AG04450 (cell line): ENCODE measurements around the gene LLGL2. TPM values are rescaled to one million over a fixed set of nuclear protein-coding genes. Genes with fewer than 3 reads are reported as not detected.
"Not testable (repeated sequence)": the region's sequence is repeated elsewhere in the genome, so short reads cannot be mapped to it uniquely, and the experiment has no call there.

Experiments used
- CTCF ChIA-PET: fragments of 300-600, 350-600 bp; formaldehyde crosslinking; extraction: SDS; loops from one replicate; lab custom pipeline; 2022; ENCODE audit warnings: antibody characterized with exemption, inconsistent platforms; lab: Charles Lee
- POLR2A ChIA-PET: fragments of 350-600 bp; formaldehyde crosslinking; extraction: SDS; loops from one replicate; lab custom pipeline; 2021; ENCODE audit warnings: antibody characterized with exemption, inconsistent platforms; lab: Yijun Ruan, JAX
- DNase-seq: peaks from one replicate; pipeline ENCODE4 v3.0.0-alpha.2; 2011; ENCODE audit warnings: low read depth, low spot score
- H3K27ac ChIP-seq: one replicate; pipeline ENCODE4 v1.5.1; 2012; ENCODE audit warnings: low read depth, low read length, control low read depth
- H3K27me3 ChIP-seq: one replicate; pipeline ENCODE4 v1.6.0; 2012; ENCODE audit warnings: low read length; ENCODE audit not compliant: control insufficient read depth, insufficient read depth
- H3K4me3 ChIP-seq: 2 replicates; pipeline ENCODE4 v1.5.1; 2011; ENCODE audit warnings: mild to moderate bottlenecking, low read depth, low read length, control low read depth
- H3K9me3 ChIP-seq: 2 replicates; pipeline ENCODE4 v1.5.1; 2012; ENCODE audit warnings: low read length; ENCODE audit not compliant: control insufficient read depth, insufficient read depth
- polyA plus RNA-seq: library from polyadenylated mRNA; depleted of rRNA; stranded (reverse); fragments of >200 nt; gene quantifications from 2 replicates; pipeline ENCODE4 v1.2.3, GENCODE V29; 2011
- TF ChIP-seq, protein P1 (sequence below): IDR thresholded peaks from 2 replicates; pipeline ENCODE4 v1.5.1; 2011; ENCODE audit warnings: low read depth, low read length, control low read depth, inconsistent platforms

The LLGL2 gene
- polyA plus RNA-seq, 1 experiment: 0.24 TPM

GRCh38 chr17:75518201-75518600 is 7.3 kb upstream of the LLGL2 start:
- DNase-seq: no peak
- TF ChIP-seq, protein P1, sequence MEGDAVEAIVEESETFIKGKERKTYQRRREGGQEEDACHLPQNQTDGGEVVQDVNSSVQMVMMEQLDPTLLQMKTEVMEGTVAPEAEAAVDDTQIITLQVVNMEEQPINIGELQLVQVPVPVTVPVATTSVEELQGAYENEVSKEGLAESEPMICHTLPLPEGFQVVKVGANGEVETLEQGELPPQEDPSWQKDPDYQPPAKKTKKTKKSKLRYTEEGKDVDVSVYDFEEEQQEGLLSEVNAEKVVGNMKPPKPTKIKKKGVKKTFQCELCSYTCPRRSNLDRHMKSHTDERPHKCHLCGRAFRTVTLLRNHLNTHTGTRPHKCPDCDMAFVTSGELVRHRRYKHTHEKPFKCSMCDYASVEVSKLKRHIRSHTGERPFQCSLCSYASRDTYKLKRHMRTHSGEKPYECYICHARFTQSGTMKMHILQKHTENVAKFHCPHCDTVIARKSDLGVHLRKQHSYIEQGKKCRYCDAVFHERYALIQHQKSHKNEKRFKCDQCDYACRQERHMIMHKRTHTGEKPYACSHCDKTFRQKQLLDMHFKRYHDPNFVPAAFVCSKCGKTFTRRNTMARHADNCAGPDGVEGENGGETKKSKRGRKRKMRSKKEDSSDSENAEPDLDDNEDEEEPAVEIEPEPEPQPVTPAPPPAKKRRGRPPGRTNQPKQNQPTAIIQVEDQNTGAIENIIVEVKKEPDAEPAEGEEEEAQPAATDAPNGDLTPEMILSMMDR: no peak
- H3K9me3 ChIP-seq: no peaks in the 10 kb centered on the region; the same call in 1 of the 2 replicates
- ChIA-PET POLR2A (no interaction called here), CTCF (interaction anchor here (0.6 to 1.1 kb wide), 4 partner anchors 27 to 115 kb away, joined by 3 to 4 read pairs (median 4); partner anchors contain the start of gene SMIM5)
- no peak overlapping the region for H3K4me3 ChIP-seq
- no peaks in the 10 kb centered on the region for H3K27me3 ChIP-seq
- no peak overlapping the region for H3K27ac ChIP-seq

DNA sequence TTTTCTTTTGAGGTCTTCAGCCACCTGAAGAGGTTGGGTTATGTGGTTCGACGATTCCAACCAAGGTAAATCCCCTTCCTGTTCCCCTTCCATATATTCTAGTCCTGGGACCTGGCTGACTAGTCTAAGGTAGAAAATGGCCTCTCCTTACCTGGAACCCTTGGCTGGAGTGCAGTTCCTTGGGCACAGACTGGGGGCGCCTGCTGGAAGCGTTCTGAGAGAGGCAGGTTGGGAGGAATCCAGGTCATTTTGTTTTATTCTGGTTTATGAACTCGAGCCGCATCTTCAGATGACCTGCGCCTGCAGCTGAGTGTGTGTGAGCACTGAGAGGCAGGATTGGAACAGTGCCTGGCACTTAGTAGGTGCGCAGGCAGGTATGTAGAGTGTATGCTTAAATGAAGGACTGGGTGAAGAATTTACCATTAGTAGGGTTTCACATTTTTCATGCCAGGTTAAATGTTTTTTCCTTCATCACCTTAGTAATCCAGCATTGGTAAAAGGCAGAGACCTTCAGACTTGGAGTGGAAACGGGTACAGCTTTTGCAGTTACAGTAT is 6.4 kb upstream of the LLGL2 start:
- no peaks in the 10 kb centered on the region for H3K27me3 ChIP-seq
- H3K27ac ChIP-seq: no peak overlapping the region
- TF ChIP-seq, protein P1: no peak
- POLR2A ChIA-PET: no interaction called here
- CTCF ChIA-PET: interaction anchor here (0.6 to 1.1 kb wide), 4 partner anchors 33 to 229 kb away, joined by 3 to 4 read pairs (median 4); partner anchors contain the start of gene SMIM5
- no peak overlapping the region for H3K4me3 ChIP-seq
- DNase-seq: no peak
- H3K9me3 ChIP-seq: no peaks in the 10 kb centered on the region; the same call in 1 of the 2 replicates

DNA sequence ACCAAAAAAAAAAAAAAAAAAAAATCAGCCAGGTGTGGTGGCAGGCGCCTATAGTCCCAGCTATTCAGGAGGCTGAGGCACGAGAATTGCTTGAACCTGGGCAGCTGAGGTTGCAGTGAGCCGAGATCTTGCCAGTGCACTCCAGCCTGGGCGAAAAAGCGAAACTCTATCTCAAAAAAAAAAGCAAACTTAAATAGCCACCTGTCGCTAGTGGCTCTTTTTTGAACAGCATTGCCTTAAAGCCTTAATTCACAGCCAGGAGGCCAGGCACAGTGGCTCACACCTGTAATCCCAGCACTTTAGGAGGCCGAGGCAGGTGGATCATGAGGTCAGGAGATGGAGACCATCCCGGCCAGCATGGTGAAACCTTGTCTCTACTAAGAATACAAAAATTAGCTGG is 5.1 kb upstream of the LLGL2 start:
- H3K9me3 ChIP-seq, H3K4me3 ChIP-seq, POLR2A ChIA-PET, H3K27me3 ChIP-seq, DNase-seq, H3K27ac ChIP-seq: not testable (repeated sequence)
- CTCF ChIA-PET: interaction anchor here (1.1 kb wide), 2 partner anchors 113 to 228 kb away, joined by 4 read pairs; partner anchors contain the start of gene SMIM5

- H3K27ac ChIP-seq: no peak overlapping the region
- CTCF ChIA-PET: no interaction called here
- H3K9me3 ChIP-seq: no peaks in the 10 kb centered on the region; the same call in 1 of the 2 replicates
- DNase-seq: no peak
- peaks cover 2% of the 10 kb centered on the region for H3K27me3 ChIP-seq
- TF ChIP-seq, protein P1: no peak
- POLR2A ChIA-PET: no interaction called here
- no peak overlapping the region for H3K4me3 ChIP-seq
Measured at GRCh38 chr17:75521290-75521689, 4.2 kb upstream of the LLGL2 start.

DNA sequence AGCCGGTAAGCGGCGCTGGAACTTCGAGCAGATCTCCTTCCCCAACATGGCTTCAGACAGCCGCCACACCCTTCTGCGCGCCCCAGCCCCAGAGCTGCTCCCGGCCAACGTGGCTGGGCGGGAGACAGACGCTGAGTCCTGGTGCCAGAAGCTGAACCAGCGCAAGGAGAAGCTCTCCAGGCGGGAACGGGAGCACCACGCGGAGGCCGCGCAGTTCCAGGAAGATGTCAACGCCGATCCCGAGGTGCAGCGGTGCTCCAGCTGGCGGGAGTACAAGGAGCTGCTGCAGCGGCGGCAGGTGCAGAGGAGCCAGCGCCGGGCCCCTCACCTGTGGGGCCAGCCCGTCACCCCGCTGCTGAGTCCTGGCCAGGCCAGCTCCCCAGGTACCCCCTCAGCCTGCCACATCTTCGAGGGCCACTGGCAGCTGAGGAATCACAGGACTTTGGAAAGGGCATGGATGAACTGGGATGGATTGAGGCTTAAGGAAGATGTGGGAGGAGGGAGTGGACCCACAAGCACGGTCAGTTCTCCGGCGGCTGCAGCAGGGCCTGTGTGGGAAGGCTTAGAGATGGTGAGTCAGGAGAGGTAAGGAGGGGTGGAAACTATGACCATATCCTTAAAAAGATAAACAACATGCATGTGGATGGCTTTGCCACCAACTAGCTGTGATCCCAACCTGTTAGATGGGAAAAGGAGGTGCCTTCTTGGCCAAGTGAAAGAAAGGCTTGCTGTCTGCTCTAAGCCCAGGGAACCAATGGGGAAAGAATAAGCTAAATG is 3.4 kb upstream of the LLGL2 start:
- no peak overlapping the region for H3K4me3 ChIP-seq
- DNase-seq: no peak
- POLR2A ChIA-PET: no interaction called here
- no peak overlapping the region for H3K27ac ChIP-seq
- CTCF ChIA-PET: no interaction called here
- TF ChIP-seq, protein P1: no peak
- H3K27me3 ChIP-seq: peaks cover 11% of the 10 kb centered on the region
- H3K9me3 ChIP-seq: no peaks in the 10 kb centered on the region; the same call in 1 of the 2 replicates
